Astrocyte (in vitro differentiated cells and primary cell): Measurements from ENCODE around the gene RAPGEF6.
"Not testable (repeated sequence)": the region's sequence is repeated elsewhere in the genome, so short reads cannot be mapped to it uniquely, and the experiment has no call there.

Experiments
- EZH2 ChIP-seq: IDR thresholded peaks from 2 replicates; pipeline ENCODE4 v1.6.1; 2012; ENCODE audit warnings: mild to moderate bottlenecking, low read length, inconsistent platforms; ENCODE audit not compliant: insufficient read depth
- TF ChIP-seq, protein P1 (sequence below): IDR thresholded peaks from 2 replicates; pipeline ENCODE4 v1.5.1; 2011; ENCODE audit warnings: low read depth, mild to moderate bottlenecking, inconsistent platforms, low read length, moderate library complexity; ENCODE audit not compliant: insufficient read depth

DNA sequence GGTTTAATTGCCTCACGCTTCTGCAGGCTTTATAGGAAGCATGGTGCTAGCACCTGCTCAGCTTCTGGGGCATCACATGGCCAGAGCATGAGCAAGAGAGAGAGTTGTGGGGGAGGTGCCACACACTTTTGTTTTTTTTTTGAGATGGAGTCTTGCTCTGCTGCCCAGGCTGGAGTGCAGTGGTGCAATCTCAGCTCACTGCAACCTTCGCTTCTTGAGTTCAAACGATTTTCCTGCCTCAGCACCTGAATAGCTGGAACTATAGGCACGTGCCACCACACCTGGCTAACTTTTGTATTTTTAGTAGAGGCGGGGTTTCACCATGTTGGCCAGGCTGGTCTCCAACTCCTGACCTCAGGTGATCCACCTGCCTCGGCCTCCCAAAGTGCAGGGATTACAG lies 236.0 kb downstream of the RAPGEF6 start:
- not testable (repeated sequence) for TF ChIP-seq EZH2
- TF ChIP-seq, protein P1, sequence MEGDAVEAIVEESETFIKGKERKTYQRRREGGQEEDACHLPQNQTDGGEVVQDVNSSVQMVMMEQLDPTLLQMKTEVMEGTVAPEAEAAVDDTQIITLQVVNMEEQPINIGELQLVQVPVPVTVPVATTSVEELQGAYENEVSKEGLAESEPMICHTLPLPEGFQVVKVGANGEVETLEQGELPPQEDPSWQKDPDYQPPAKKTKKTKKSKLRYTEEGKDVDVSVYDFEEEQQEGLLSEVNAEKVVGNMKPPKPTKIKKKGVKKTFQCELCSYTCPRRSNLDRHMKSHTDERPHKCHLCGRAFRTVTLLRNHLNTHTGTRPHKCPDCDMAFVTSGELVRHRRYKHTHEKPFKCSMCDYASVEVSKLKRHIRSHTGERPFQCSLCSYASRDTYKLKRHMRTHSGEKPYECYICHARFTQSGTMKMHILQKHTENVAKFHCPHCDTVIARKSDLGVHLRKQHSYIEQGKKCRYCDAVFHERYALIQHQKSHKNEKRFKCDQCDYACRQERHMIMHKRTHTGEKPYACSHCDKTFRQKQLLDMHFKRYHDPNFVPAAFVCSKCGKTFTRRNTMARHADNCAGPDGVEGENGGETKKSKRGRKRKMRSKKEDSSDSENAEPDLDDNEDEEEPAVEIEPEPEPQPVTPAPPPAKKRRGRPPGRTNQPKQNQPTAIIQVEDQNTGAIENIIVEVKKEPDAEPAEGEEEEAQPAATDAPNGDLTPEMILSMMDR, result not testable (repeated sequence)
